SK-N-SH treated with all-trans-retinoic acid at 6 μM for 48 hours (cell line): ENCODE measurements around the gene TMEM182.

ENCODE experiments used
- ARNTL ChIP-seq: fragments of 450-650 bp; formaldehyde crosslinking; IDR thresholded peaks from 2 replicates; pipeline ENCODE4 v1.5.0; 2020; ENCODE audit warnings: low read depth, mild to moderate bottlenecking, moderate library complexity, borderline replicate concordance
- BACH2 ChIP-seq: fragments of 250-450 bp; sonication (Bioruptor Pico); IDR thresholded peaks from 2 replicates; pipeline ENCODE4 v1.9.0; 2021; ENCODE audit warnings: mild to moderate bottlenecking, borderline replicate concordance
- ESRRG ChIP-seq: fragments of 250-450 bp; sonication (Bioruptor Pico); IDR thresholded peaks from 2 replicates; pipeline ENCODE4 v1.6.1; 2021; ENCODE audit warnings: mild to moderate bottlenecking
- ZC3H10 ChIP-seq: fragments of 250-450 bp; sonication (Bioruptor Pico); IDR thresholded peaks from 2 replicates; pipeline ENCODE4 v1.5.1; 2021; ENCODE audit warnings: mild to moderate bottlenecking, moderate library complexity
- ZFP30 ChIP-seq: fragments of 450-650 bp; formaldehyde crosslinking; IDR thresholded peaks from 2 replicates; pipeline ENCODE4 v1.5.0; 2022; ENCODE audit warnings: mild to moderate bottlenecking, moderate library complexity
- ZNF565 ChIP-seq: fragments of 450-650 bp; formaldehyde crosslinking; conservative IDR thresholded peaks from 2 replicates; pipeline ENCODE4 v1.5.0; 2020; ENCODE audit warnings: low read depth, mild to moderate bottlenecking, moderate library complexity
- ZNF8 ChIP-seq: fragments of 450-650 bp; formaldehyde crosslinking; IDR thresholded peaks from 2 replicates; pipeline ENCODE4 v1.5.0; 2020; ENCODE audit warnings: mild to moderate bottlenecking, moderate library complexity
- TF ChIP-seq, protein P1 (sequence below): fragments of 250-450 bp; sonication (Bioruptor Pico); IDR thresholded peaks from 2 replicates; pipeline ENCODE4 v1.8.0; 2021; ENCODE audit warnings: low read depth, mild to moderate bottlenecking, moderate library complexity, borderline replicate concordance
- TF ChIP-seq, protein P2 (sequence below): fragments of 250-450 bp; sonication (Bioruptor Pico); IDR thresholded peaks from 2 replicates; pipeline ENCODE4 v1.8.0; 2020; ENCODE audit warnings: mild to moderate bottlenecking, moderate library complexity, borderline replicate concordance
- TF ChIP-seq, protein P3 (sequence below): fragments of 250-450 bp; sonication (Bioruptor Pico); IDR thresholded peaks from 2 replicates; pipeline ENCODE4 v1.5.1; 2020; ENCODE audit warnings: low read depth, mild to moderate bottlenecking, moderate library complexity

DNA sequence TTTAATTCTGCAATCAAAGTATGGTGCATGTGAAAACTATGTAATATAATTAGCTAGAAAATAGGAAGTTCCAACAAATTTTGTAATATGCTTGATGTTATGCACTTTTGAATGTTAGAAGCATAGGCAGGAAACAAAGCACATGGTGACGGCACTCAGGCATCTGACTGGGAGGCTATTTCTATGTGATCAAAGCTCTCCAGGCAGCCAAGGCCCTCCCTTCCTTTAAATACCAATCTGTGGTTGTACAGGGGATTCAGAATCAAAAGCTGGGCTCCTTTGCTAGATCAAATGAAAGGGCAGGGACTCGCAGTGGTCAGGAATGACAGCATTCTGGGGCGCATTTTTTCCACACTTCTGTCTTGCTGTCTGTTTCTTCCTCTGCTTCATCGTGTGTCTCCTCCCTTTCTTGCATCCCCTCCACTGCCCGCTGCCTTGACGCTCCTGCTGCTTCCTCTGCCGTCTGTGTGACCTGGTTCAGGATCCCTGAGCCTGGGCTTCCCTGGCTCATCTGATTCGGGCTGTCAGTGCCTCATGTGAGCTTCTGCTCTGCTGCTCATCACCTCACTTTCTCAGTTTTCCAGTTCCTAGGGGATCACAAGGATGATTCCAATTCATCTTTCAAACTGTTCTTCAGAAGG is 30.9 kb downstream of the TMEM182 start:
- TF ChIP-seq, protein P1, sequence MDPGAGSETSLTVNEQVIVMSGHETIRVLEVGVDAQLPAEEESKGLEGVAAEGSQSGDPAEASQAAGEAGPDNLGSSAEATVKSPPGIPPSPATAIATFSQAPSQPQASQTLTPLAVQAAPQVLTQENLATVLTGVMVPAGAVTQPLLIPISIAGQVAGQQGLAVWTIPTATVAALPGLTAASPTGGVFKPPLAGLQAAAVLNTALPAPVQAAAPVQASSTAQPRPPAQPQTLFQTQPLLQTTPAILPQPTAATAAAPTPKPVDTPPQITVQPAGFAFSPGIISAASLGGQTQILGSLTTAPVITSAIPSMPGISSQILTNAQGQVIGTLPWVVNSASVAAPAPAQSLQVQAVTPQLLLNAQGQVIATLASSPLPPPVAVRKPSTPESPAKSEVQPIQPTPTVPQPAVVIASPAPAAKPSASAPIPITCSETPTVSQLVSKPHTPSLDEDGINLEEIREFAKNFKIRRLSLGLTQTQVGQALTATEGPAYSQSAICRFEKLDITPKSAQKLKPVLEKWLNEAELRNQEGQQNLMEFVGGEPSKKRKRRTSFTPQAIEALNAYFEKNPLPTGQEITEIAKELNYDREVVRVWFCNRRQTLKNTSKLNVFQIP (CRISPR knock-in tag) = no peak
- TF ChIP-seq BACH2 (CRISPR knock-in tag) (no peak), ESRRG (CRISPR knock-in tag) (no peak), ZC3H10 (CRISPR knock-in tag) (no peak), ZFP30 (CRISPR knock-in tag) (no peak), ZNF565 (no peak), ARNTL (CRISPR knock-in tag) (no peak), ZNF8 (CRISPR knock-in tag) (no peak)
- TF ChIP-seq, protein P2, sequence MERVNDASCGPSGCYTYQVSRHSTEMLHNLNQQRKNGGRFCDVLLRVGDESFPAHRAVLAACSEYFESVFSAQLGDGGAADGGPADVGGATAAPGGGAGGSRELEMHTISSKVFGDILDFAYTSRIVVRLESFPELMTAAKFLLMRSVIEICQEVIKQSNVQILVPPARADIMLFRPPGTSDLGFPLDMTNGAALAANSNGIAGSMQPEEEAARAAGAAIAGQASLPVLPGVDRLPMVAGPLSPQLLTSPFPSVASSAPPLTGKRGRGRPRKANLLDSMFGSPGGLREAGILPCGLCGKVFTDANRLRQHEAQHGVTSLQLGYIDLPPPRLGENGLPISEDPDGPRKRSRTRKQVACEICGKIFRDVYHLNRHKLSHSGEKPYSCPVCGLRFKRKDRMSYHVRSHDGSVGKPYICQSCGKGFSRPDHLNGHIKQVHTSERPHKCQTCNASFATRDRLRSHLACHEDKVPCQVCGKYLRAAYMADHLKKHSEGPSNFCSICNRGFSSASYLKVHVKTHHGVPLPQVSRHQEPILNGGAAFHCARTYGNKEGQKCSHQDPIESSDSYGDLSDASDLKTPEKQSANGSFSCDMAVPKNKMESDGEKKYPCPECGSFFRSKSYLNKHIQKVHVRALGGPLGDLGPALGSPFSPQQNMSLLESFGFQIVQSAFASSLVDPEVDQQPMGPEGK (CRISPR knock-in tag) = no peak
- TF ChIP-seq, protein P3, sequence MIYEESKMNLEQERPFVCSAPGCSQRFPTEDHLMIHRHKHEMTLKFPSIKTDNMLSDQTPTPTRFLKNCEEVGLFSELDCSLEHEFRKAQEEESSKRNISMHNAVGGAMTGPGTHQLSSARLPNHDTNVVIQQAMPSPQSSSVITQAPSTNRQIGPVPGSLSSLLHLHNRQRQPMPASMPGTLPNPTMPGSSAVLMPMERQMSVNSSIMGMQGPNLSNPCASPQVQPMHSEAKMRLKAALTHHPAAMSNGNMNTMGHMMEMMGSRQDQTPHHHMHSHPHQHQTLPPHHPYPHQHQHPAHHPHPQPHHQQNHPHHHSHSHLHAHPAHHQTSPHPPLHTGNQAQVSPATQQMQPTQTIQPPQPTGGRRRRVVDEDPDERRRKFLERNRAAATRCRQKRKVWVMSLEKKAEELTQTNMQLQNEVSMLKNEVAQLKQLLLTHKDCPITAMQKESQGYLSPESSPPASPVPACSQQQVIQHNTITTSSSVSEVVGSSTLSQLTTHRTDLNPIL (CRISPR knock-in tag) = no peak
